H9 (cell line): ENCODE results near the gene XXYLT1. TPM values are rescaled to one million over a fixed set of nuclear protein-coding genes. Genes with fewer than 3 reads are reported as not detected.

Experiments used
- DNase-seq: peaks from one replicate; pipeline ENCODE4 v3.0.0-alpha.2; 2017
- H2AFZ ChIP-seq: one replicate; pipeline ENCODE4 v1.6.1; 2013; ENCODE audit warnings: mild to moderate bottlenecking, low read length, control low read depth, moderate library complexity
- H2AK5ac ChIP-seq: 2 replicates; pipeline ENCODE4 v1.6.1; 2013; ENCODE audit warnings: low read length, control low read depth, mixed read lengths; ENCODE audit not compliant: insufficient read length
- H2BK120ac ChIP-seq: one replicate; pipeline ENCODE4 v1.6.1; 2013; ENCODE audit warnings: low read depth, mild to moderate bottlenecking, low read length, control low read depth, inconsistent platforms; ENCODE audit not compliant: poor library complexity, severe bottlenecking
- H2BK12ac ChIP-seq: 2 replicates; pipeline ENCODE4 v1.6.1; 2013; ENCODE audit warnings: low read length, control low read depth, mixed read lengths, low read depth; ENCODE audit not compliant: insufficient read length
- H2BK15ac ChIP-seq: 2 replicates; pipeline ENCODE4 v1.6.1; 2013; ENCODE audit warnings: low read depth, low read length, control low read depth
- H2BK20ac ChIP-seq: one replicate; pipeline ENCODE4 v1.6.1; 2013; ENCODE audit warnings: low read depth, mild to moderate bottlenecking, low read length, control low read depth, inconsistent platforms; ENCODE audit not compliant: poor library complexity, severe bottlenecking
- H2BK5ac ChIP-seq: 2 replicates; pipeline ENCODE4 v1.6.1; 2013; ENCODE audit warnings: low read length, control low read depth, mixed read lengths; ENCODE audit not compliant: insufficient read length
- H3K14ac ChIP-seq: 2 replicates; pipeline ENCODE4 v1.6.1; 2013; ENCODE audit warnings: low read length, control low read depth; ENCODE audit not compliant: insufficient read depth
- H3K18ac ChIP-seq: 2 replicates; pipeline ENCODE4 v1.6.1; 2013; ENCODE audit warnings: low read depth, mild to moderate bottlenecking, mixed read lengths, low read length, control low read depth; ENCODE audit not compliant: insufficient read length
- H3K23ac ChIP-seq: 2 replicates; pipeline ENCODE4 v1.6.1; 2013; ENCODE audit warnings: low read length, control low read depth, mixed read lengths, low read depth; ENCODE audit not compliant: insufficient read length
- H3K23me2 ChIP-seq: 2 replicates; pipeline ENCODE4 v1.6.1; 2013; ENCODE audit warnings: low read depth, mild to moderate bottlenecking, mixed read lengths, low read length, control low read depth; ENCODE audit not compliant: insufficient read length, poor library complexity, severe bottlenecking
- H3K27ac ChIP-seq: 2 replicates; pipeline ENCODE4 v1.5.1; 2013; ENCODE audit warnings: low read length, control low read depth, mixed read lengths, low read depth; ENCODE audit not compliant: insufficient read length
- H3K27me3 ChIP-seq: 2 replicates; pipeline ENCODE4 v1.6.1; 2013; ENCODE audit warnings: low read length, control low read depth, inconsistent platforms; ENCODE audit not compliant: insufficient read depth
- H3K4ac ChIP-seq: 2 replicates; pipeline ENCODE4 v1.6.1; 2013; ENCODE audit warnings: low read depth, mild to moderate bottlenecking, control low read depth, inconsistent platforms, low read length, moderate library complexity
- H3K4me1 ChIP-seq: 2 replicates; pipeline ENCODE4 v1.6.1; 2013; ENCODE audit warnings: low read length, control low read depth, inconsistent platforms; ENCODE audit not compliant: insufficient read depth
- H3K4me2 ChIP-seq: 2 replicates; pipeline ENCODE4 v1.6.1; 2013; ENCODE audit warnings: low read length, control low read depth, mixed read lengths; ENCODE audit not compliant: insufficient read length, insufficient read depth
- H3K56ac ChIP-seq: 2 replicates; pipeline ENCODE4 v1.6.1; 2013; ENCODE audit warnings: low read depth, mild to moderate bottlenecking, mixed read lengths, low read length, control low read depth; ENCODE audit not compliant: insufficient read length
- H3K79me1 ChIP-seq: 2 replicates; pipeline ENCODE4 v1.6.1; 2013; ENCODE audit warnings: low read depth, mild to moderate bottlenecking, moderate library complexity, low read length, control low read depth, inconsistent platforms; ENCODE audit not compliant: insufficient read depth, poor library complexity, severe bottlenecking
- H3K79me2 ChIP-seq: 2 replicates; pipeline ENCODE4 v1.6.1; 2013; ENCODE audit warnings: low read length, control low read depth, inconsistent platforms; ENCODE audit not compliant: insufficient read depth
- H3K9ac ChIP-seq: 2 replicates; pipeline ENCODE4 v1.6.1; 2013; ENCODE audit warnings: low read length, control low read depth, mixed read lengths; ENCODE audit not compliant: insufficient read length; ENCODE audit errors: extremely low read depth
- H3K9me3 ChIP-seq: one replicate; pipeline ENCODE4 v1.6.1; 2013; ENCODE audit warnings: low read depth, low read length, inconsistent platforms; ENCODE audit not compliant: control insufficient read depth
- H3T11ph ChIP-seq: one replicate; pipeline ENCODE4 v1.6.1; 2013; ENCODE audit warnings: mild to moderate bottlenecking, low read length, control low read depth, inconsistent platforms
- H4K20me1 ChIP-seq: one replicate; pipeline ENCODE4 v1.6.1; 2013; ENCODE audit not compliant: control insufficient read depth, insufficient read length, insufficient read depth
- H4K5ac ChIP-seq: 2 replicates; pipeline ENCODE4 v1.6.1; 2013; ENCODE audit warnings: low read depth, mild to moderate bottlenecking, mixed read lengths, low read length, control low read depth; ENCODE audit not compliant: insufficient read length
- H4K8ac ChIP-seq: replicated peaks from 2 replicates; pipeline ENCODE4 v1.6.1; 2013; ENCODE audit warnings: low read length, control low read depth, mixed read lengths, low read depth; ENCODE audit not compliant: insufficient read length
- H4K91ac ChIP-seq: 2 replicates; pipeline ENCODE4 v1.6.1; 2013; ENCODE audit warnings: low read depth, mild to moderate bottlenecking, moderate library complexity, mixed read lengths, low read length, control low read depth; ENCODE audit not compliant: insufficient read length
- H3K27ac Mint-ChIP-seq, 3 experiments: 2 replicates in 2 of 3; 3 replicates in 1 of 3; pipeline ENCODE4 v1.8.0; 2020 to 2021; ENCODE audit warnings: mixed read lengths in 3 of 3, mild to moderate bottlenecking in 1 of 3, moderate library complexity in 1 of 3
- H3K27me3 Mint-ChIP-seq: 2 replicates; pipeline ENCODE4 v1.8.0; 2021; ENCODE audit warnings: low read depth, mild to moderate bottlenecking, moderate library complexity, mixed read lengths
- H3K36me3 Mint-ChIP-seq, 3 experiments: 2 replicates in 2 of 3; 3 replicates in 1 of 3; pipeline ENCODE4 v1.8.0; 2020 to 2021; ENCODE audit warnings: low read depth in 3 of 3, mixed read lengths in 3 of 3; ENCODE audit not compliant: insufficient read depth in 1 of 3
- H3K4me1 Mint-ChIP-seq, 2 experiments: 2 replicates each; pipeline ENCODE4 v1.8.0; 2020; ENCODE audit warnings: mixed read lengths in 2 of 2
- H3K4me3 Mint-ChIP-seq, 2 experiments: 2 replicates in 1 of 2; 3 replicates in 1 of 2; pipeline ENCODE4 v1.8.0; 2020 to 2021; ENCODE audit warnings: mild to moderate bottlenecking in 2 of 2, mixed read lengths in 2 of 2, moderate library complexity in 1 of 2
- H3K9me3 Mint-ChIP-seq, 2 experiments: 2 replicates in 1 of 2; 3 replicates in 1 of 2; pipeline ENCODE4 v1.8.0; 2020; ENCODE audit warnings: mild to moderate bottlenecking in 2 of 2, mixed read lengths in 2 of 2, moderate library complexity in 1 of 2
- WGBS: extraction: QIAGEN DNeasy Blood & Tissue Kit; methylation state at CpG from one replicate; pipeline ENCODE4 v1.1.7; 2013; ENCODE audit warnings: missing lambda C conversion rate, low lambda C conversion rate, mixed read lengths; ENCODE audit not compliant: insufficient read length; ENCODE audit errors: extremely low coverage; 5-methylcytosine and 5-hydroxymethylcytosine counted together
- total RNA-seq: library from RNA; stranded (reverse); gene quantifications from 2 replicates; pipeline ENCODE4 v1.2.1, GENCODE V29; 2021
- TF ChIP-seq, protein P1 (sequence below): fragments of 200-600 bp; sonication (generic); conservative IDR thresholded peaks from 3 replicates; pipeline ENCODE4 v1.8.0; 2021; ENCODE audit warnings: antibody characterized with exemption, mild to moderate bottlenecking

The XXYLT1 gene
- total RNA-seq, 1 experiment from 2014 or later: 22.7 TPM

DNA sequence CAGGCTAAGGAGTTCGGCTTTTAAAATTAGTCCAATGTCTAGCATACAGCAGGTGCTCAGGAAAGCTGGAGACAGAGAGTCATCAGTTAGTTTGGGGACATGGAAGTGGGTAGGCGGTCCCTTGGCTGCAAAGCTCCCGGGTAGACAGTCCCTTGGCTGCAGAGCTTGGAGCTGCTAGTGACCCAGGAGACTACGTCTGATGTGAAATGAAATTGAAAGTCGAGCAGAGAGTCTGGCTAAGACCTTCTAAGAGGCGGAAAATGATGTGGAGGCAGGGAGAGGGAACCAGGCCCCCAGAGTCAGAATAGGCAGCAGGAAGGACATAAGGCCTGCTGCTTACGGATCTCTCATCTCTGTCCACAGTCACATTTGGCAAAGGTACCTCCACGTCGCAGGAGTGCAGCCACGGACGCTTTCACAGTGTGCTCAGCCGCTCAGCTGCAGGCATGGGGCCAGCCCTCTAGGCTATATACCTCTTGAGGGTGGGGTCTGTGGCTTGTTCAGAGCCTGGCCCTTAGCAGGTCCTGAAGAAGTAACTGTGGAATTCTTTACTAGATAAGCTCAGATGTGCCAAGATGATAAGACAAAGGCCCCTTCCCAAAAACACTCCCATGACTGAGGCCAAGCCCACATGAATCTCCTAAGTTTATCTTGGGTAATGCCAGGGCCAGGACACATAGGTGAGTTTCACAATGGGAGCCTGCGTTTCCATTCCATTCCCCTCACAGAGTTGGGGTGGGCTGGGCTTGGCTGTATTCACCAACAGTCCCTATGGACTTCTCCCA, 131.7 kb downstream of the XXYLT1 start:
- Histone ChIP-seq H2AFZ (no peak overlapping the region), H2AK5ac (no peak overlapping the region), H2BK15ac (no peak overlapping the region), H3K18ac (no peak overlapping the region), H2BK20ac (no peak overlapping the region), H3K4ac (no peak overlapping the region), H3T11ph (no peak overlapping the region), H3K27me3 (no peaks in the 10 kb centered on the region), H3K9ac (no peak overlapping the region), H4K20me1 (no peaks in the 10 kb centered on the region), H4K91ac (no peak overlapping the region), H4K5ac (no peak overlapping the region), H3K4me1 (no peaks in the 10 kb centered on the region), H3K79me2 (no peaks in the 10 kb centered on the region; the same call in 1 of the 2 replicates), H2BK120ac (no peak overlapping the region), H3K23ac (no peak overlapping the region), H3K27ac (no peak overlapping the region), H3K56ac (no peak overlapping the region), H3K4me2 (no peak overlapping the region), H2BK12ac (no peak overlapping the region), H3K79me1 (no peaks in the 10 kb centered on the region), H3K9me3 (no peaks in the 10 kb centered on the region), H3K14ac (no peak overlapping the region), H4K8ac (no peak overlapping the region), H2BK5ac (no peak overlapping the region), H3K23me2 (no peaks in the 10 kb centered on the region)
- no CpG with 5 or more reads among the region's 13 CpGs for WGBS
- Mint-ChIP-seq H3K27me3 (no peaks in the 10 kb centered on the region), H3K4me1 (no peaks in the 10 kb centered on the region), H3K9me3 (peaks cover 3 to 11% of the 10 kb centered on the region in 2 experiments), H3K27ac (0 out of 7 replicates have a peak overlapping the region, but pooled peaks of 1 of the 3 experiments have one; percentile 23), H3K36me3 (peaks cover 20 to 25% (median 23%) of the 10 kb centered on the region in 3 experiments), H3K4me3 (no peak overlapping the region)
- TF ChIP-seq, protein P1, sequence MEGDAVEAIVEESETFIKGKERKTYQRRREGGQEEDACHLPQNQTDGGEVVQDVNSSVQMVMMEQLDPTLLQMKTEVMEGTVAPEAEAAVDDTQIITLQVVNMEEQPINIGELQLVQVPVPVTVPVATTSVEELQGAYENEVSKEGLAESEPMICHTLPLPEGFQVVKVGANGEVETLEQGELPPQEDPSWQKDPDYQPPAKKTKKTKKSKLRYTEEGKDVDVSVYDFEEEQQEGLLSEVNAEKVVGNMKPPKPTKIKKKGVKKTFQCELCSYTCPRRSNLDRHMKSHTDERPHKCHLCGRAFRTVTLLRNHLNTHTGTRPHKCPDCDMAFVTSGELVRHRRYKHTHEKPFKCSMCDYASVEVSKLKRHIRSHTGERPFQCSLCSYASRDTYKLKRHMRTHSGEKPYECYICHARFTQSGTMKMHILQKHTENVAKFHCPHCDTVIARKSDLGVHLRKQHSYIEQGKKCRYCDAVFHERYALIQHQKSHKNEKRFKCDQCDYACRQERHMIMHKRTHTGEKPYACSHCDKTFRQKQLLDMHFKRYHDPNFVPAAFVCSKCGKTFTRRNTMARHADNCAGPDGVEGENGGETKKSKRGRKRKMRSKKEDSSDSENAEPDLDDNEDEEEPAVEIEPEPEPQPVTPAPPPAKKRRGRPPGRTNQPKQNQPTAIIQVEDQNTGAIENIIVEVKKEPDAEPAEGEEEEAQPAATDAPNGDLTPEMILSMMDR: no peak
- no peak for DNase-seq
